ENCODE results near the gene KIRREL3.
A peak's percentile ranks its signal among the peaks of the same experiment; 100 is the strongest.

GRCh38 chr11:126637795-126638175, 362.8 kb downstream of the KIRREL3 start:
- TF ChIP-seq NFIC (IDR thresholded peaks at IDR 0.05; ENCODE audit: borderline replicate concordance) (peak; percentile 74), MAX (IDR thresholded peaks at IDR 0.05; ENCODE audit: low read depth) (peak; percentile 75), POLR2AphosphoS5 (IDR thresholded peaks at IDR 0.05; ENCODE audit: low read depth, low read length) (no peak), PBX3 (IDR thresholded peaks at IDR 0.05) (peak; percentile 30; the same call in 1 of the 2 replicates), TEAD4 (IDR thresholded peaks at IDR 0.05; ENCODE audit: borderline replicate concordance, insufficient read depth) (peak; percentile 73), RAD21 (IDR thresholded peaks at IDR 0.05; ENCODE audit: low read length) (no peak), JUND (IDR thresholded peaks at IDR 0.05) (peak; percentile 73), CTCF (IDR thresholded peaks at IDR 0.05) (no peak), ZBTB33 (IDR thresholded peaks at IDR 0.05; ENCODE audit: borderline replicate concordance, low read depth) (no peak), RXRA (IDR thresholded peaks at IDR 0.05; ENCODE audit: borderline replicate concordance, low read depth) (no peak), SMC3 (IDR thresholded peaks at IDR 0.05; ENCODE audit: low read depth, low read length) (no peak), USF2 (IDR thresholded peaks at IDR 0.05; ENCODE audit: borderline replicate concordance, low read depth, low read length) (no peak)

Data from SK-N-SH (cell line).